Hippocampal formation (tissue), 2 donors: ENCODE results near the gene CD58.
"Not testable (repeated sequence)": the region's sequence is repeated elsewhere in the genome, so short reads cannot be mapped to it uniquely, and the experiment has no call there.

Source experiments
- DNase-seq, 2 donors: peaks; one replicate each; lab custom pipeline; 2025; lab: John Stamatoyannopoulos, UW

Gene CD58

GRCh38 chr1:116593401-116593800 is 22.6 kb upstream of the CD58 start:
- DNase-seq: not testable (repeated sequence)

- DNase-seq: not testable (repeated sequence)
These were observed 21.3 kb upstream of the CD58 start for GRCh38 chr1:116591951-116592605.

GRCh38 chr1:116591006-116591950 is 20.5 kb upstream of the CD58 start:
- not testable (repeated sequence) for DNase-seq

GRCh38 chr1:116590359-116591005 is 19.7 kb upstream of the CD58 start:
- DNase-seq: not testable (repeated sequence)

- DNase-seq: not testable (repeated sequence)
These were observed 18.4 kb upstream of the CD58 start for GRCh38 chr1:116589101-116589735.

- DNase-seq: no peak
These were observed 16.8 kb upstream of the CD58 start for GRCh38 chr1:116587501-116588227.

GRCh38 chr1:116586741-116587143 is 15.9 kb upstream of the CD58 start:
- no peak for DNase-seq

- DNase-seq: no peak
These were observed 15.1 kb upstream of the CD58 start for GRCh38 chr1:116585886-116586285.

- DNase-seq: no peak
These were observed 10.6 kb upstream of the CD58 start for GRCh38 chr1:116581323-116581885.

GRCh38 chr1:116580446-116581322 is 9.9 kb upstream of the CD58 start:
- no peak for DNase-seq

- DNase-seq: no peak
These were observed 8.5 kb upstream of the CD58 start for GRCh38 chr1:116579259-116579875.

GRCh38 chr1:116578581-116578980 is 7.8 kb upstream of the CD58 start:
- DNase-seq: no peak

GRCh38 chr1:116577759-116578314 is 7.0 kb upstream of the CD58 start:
- DNase-seq: no peak

GRCh38 chr1:116574581-116575291 is 3.9 kb upstream of the CD58 start:
- DNase-seq: peak; percentile 54 to 69

- no peak for DNase-seq
These were observed 2.7 kb upstream of the CD58 start for GRCh38 chr1:116573431-116574095.

- DNase-seq: no peak
These were observed 2.1 kb upstream of the CD58 start for GRCh38 chr1:116572771-116573430.

- DNase-seq: no peak
These were observed 1.3 kb upstream of the CD58 start for GRCh38 chr1:116572099-116572498.
